HepG2 (cell line): ENCODE data around the gene SPDYE17. TPM values are rescaled to one million over a fixed set of nuclear protein-coding genes. Genes with fewer than 3 reads are reported as not detected.
"Not testable (repeated sequence)": the region's sequence is repeated elsewhere in the genome, so short reads cannot be mapped to it uniquely, and the experiment has no call there.

Experiments
- ATAC-seq: fragments of 200-7000 bp; cut with Tn5 transposase; 3 replicates; pipeline ENCODE4 v1.9.1; 2020; ENCODE audit warnings: mild to moderate bottlenecking, moderate library complexity
- BruUV-seq: library from RNA; stranded (reverse); fragments of 400-500 nt; replicated peaks from 2 replicates; lab custom pipeline; 2021; lab: Mats Ljungman, UMichigan
- CTCF ChIA-PET: fragments of 300-600 bp; formaldehyde crosslinking; extraction: SDS; loops from one replicate; lab custom pipeline; 2021; ENCODE audit warnings: low total read pairs, inconsistent platforms, low intra/inter-chr PET ratio; lab: Yijun Ruan, JAX
- POLR2A ChIA-PET: fragments of 350-600 bp; sonication (Branson Sonifier 250); formaldehyde crosslinking; loops from one replicate; lab custom pipeline; 2020; ENCODE audit warnings: antibody characterized with exemption, inconsistent platforms; lab: Yijun Ruan, JAX
- DNase-seq: peaks from one replicate; pipeline ENCODE4 v3.0.0-alpha.2; 2015; ENCODE audit warnings: low spot score
- FAIRE-seq: peaks from 3 replicates; lab custom pipeline; 2011; peaks lifted over from hg19 to GRCh38; lab: Jason Lieb, UNC
- H2AFZ ChIP-seq: one replicate; pipeline ENCODE4 v1.6.1; 2011; ENCODE audit warnings: low read length, inconsistent platforms
- H3K27ac ChIP-seq: fragments of 300-600 bp; 3 replicates; pipeline ENCODE4 v1.8.0; 2011; ENCODE audit warnings: mixed run types, mild to moderate bottlenecking, mixed read lengths, low read length, inconsistent platforms; ENCODE audit not compliant: insufficient read depth; ENCODE audit errors: extremely low read length
- H3K27me3 ChIP-seq, 2 experiments: fragments of 200-600 bp in 1 of 2; 2 replicates in 1 of 2; 3 replicates in 1 of 2; pipeline versions ENCODE4 v1.6.0 to v1.8.0; 2011; ENCODE audit warnings: low read length in 2 of 2, mild to moderate bottlenecking in 2 of 2, moderate library complexity in 2 of 2, inconsistent platforms in 1 of 2; ENCODE audit not compliant: insufficient read depth in 2 of 2, control insufficient read depth in 1 of 2
- H3K36me3 ChIP-seq, 2 experiments: fragments of 200-600 bp in 1 of 2; replicated peaks in 1 of 2; 2 replicates in 1 of 2; 3 replicates in 1 of 2; pipeline versions ENCODE4 v1.5.1 to v1.8.0; 2011; ENCODE audit warnings: low read length in 2 of 2, inconsistent platforms in 1 of 2; ENCODE audit not compliant: insufficient read depth in 2 of 2, control insufficient read depth in 1 of 2
- H3K4me1 ChIP-seq: 2 replicates; pipeline ENCODE4 v1.5.1; 2012; ENCODE audit warnings: low read length, inconsistent platforms; ENCODE audit not compliant: insufficient read depth
- H3K4me2 ChIP-seq: 2 replicates; pipeline ENCODE4 v1.6.0; 2011; ENCODE audit warnings: low read depth, low read length, inconsistent platforms
- H3K4me3 ChIP-seq, 3 experiments: fragments of 200-600 bp in 1 of 3; sonication (generic), shearing (Covaris generic) in 1 of 3; replicated peaks in 1 of 3; 2 replicates each; pipeline ENCODE4 v1.5.1; 2011 to 2016; ENCODE audit warnings: low read length in 3 of 3, inconsistent platforms in 2 of 3, low read depth in 2 of 3, mild to moderate bottlenecking in 2 of 3, control low read depth in 1 of 3, mixed read lengths in 1 of 3; ENCODE audit not compliant: insufficient read depth in 1 of 3
- H3K79me2 ChIP-seq: one replicate; pipeline ENCODE4 v1.6.1; 2011; ENCODE audit warnings: low read length, inconsistent platforms; ENCODE audit not compliant: insufficient read depth
- H3K9ac ChIP-seq: 2 replicates; pipeline ENCODE4 v1.6.0; 2011; ENCODE audit warnings: mild to moderate bottlenecking, low read depth, low read length, inconsistent platforms; ENCODE audit not compliant: insufficient read depth
- H3K9me3 ChIP-seq: 2 replicates; pipeline ENCODE4 v1.5.1; 2012; ENCODE audit warnings: mild to moderate bottlenecking, low read length
- H4K20me1 ChIP-seq: 2 replicates; pipeline ENCODE4 v1.6.0; 2011; ENCODE audit warnings: inconsistent platforms, mild to moderate bottlenecking, low read length, moderate library complexity; ENCODE audit not compliant: insufficient read depth
- WGBS: methylation state at CpG from one replicate; pipeline ENCODE4 v1.1.6; 2017; ENCODE audit warnings: low lambda C conversion rate; 5-methylcytosine and 5-hydroxymethylcytosine counted together
- in situ Hi-C: cut with HindIII; loops from 2 replicates; pipeline ENCODE4 v1.10.0; 2017; ENCODE audit warnings: low pct_unique_long_range_greater_than_20kb; ENCODE audit not compliant: extremely low pct_ligation_motif_present
- intact Hi-C: fragments of 100-400 bp; cut with micrococcal nuclease; formaldehyde crosslinking; loops from one replicate; pipeline ENCODE4 v1.10.0; 2022; ENCODE audit not compliant: unreplicated experiment
- polyA plus RNA-seq, 8 experiments: library from polyadenylated mRNA; depleted of rRNA in 3 of 8; stranded (reverse) in 7 of 8; unstranded in 1 of 8; fragments of >200 nt; fragmentation: Illumina TruSeq in 4 of 8; extraction: Trizol in 4 of 8; gene quantifications; 2 replicates each; pipeline versions ENCODE4 v1.2.1 to v1.2.3, GENCODE V29; 2011 to 2016; ENCODE audit warnings: low read depth in 4 of 8, missing spikeins in 1 of 8, mixed read lengths in 1 of 8; ENCODE audit not compliant: insufficient read depth in 1 of 8
- total RNA-seq, 5 experiments: library from RNA; depleted of rRNA; stranded (reverse); fragments of >200 nt; fragmentation: Illumina TruSeq; extraction: Trizol; gene quantifications; 2 replicates each; pipeline ENCODE4 v1.2.3, GENCODE V29; 2016; ENCODE audit warnings: low read depth in 1 of 5

Gene SPDYE17
- total and polyA plus RNA-seq, 2 of the 13 experiments (the other 11 are each of a cell fraction or from before 2014, with no cell fraction given), result not detected

GRCh38 chr7:76981187-76981970 is 50.8 kb downstream of the SPDYE17 start:
- DNase-seq, H3K36me3 ChIP-seq, H3K4me3 ChIP-seq, intact Hi-C loops, POLR2A ChIA-PET, in situ Hi-C loops, FAIRE-seq, H3K9me3 ChIP-seq, ATAC-seq, H2AFZ ChIP-seq, H3K9ac ChIP-seq, H4K20me1 ChIP-seq, CTCF ChIA-PET, H3K4me1 ChIP-seq, H3K4me2 ChIP-seq, BruUV-seq, H3K27me3 ChIP-seq, H3K27ac ChIP-seq, H3K79me2 ChIP-seq: not testable (repeated sequence)
- WGBS, result 97% methylated on average over 8 of the region's 26 CpGs

- CTCF ChIA-PET, intact Hi-C loops: not testable (repeated sequence)
These were observed 51.6 kb downstream of the SPDYE17 start for GRCh38 chr7:76980576-76980975.

GRCh38 chr7:76977761-76978367 is 54.3 kb downstream of the SPDYE17 start:
- 95% methylated on average over 6 of the region's 13 CpGs for WGBS
- H3K4me1 ChIP-seq, H4K20me1 ChIP-seq, H3K4me2 ChIP-seq, CTCF ChIA-PET, intact Hi-C loops, H3K9me3 ChIP-seq, BruUV-seq, H3K27ac ChIP-seq, H2AFZ ChIP-seq, DNase-seq, POLR2A ChIA-PET, in situ Hi-C loops, H3K36me3 ChIP-seq, ATAC-seq, H3K27me3 ChIP-seq, FAIRE-seq, H3K79me2 ChIP-seq, H3K9ac ChIP-seq, H3K4me3 ChIP-seq: not testable (repeated sequence)

More at GRCh38 chr7:76980576-76980975, 51.6 kb downstream of the SPDYE17 start:
- ATAC-seq, H2AFZ ChIP-seq, POLR2A ChIA-PET, H3K36me3 ChIP-seq, DNase-seq, H3K4me2 ChIP-seq, H3K27ac ChIP-seq, BruUV-seq, H3K4me3 ChIP-seq, H3K79me2 ChIP-seq, FAIRE-seq, H3K9me3 ChIP-seq, H3K9ac ChIP-seq, in situ Hi-C loops, H3K4me1 ChIP-seq, H4K20me1 ChIP-seq, H3K27me3 ChIP-seq: not testable (repeated sequence)
- 95% methylated on average over 12 of the region's 21 CpGs for WGBS

- H3K79me2 ChIP-seq, H3K27ac ChIP-seq, DNase-seq, H4K20me1 ChIP-seq, ATAC-seq, H3K4me2 ChIP-seq, H3K36me3 ChIP-seq, FAIRE-seq, H2AFZ ChIP-seq, H3K9me3 ChIP-seq, CTCF ChIA-PET, H3K4me1 ChIP-seq, in situ Hi-C loops, H3K27me3 ChIP-seq, H3K4me3 ChIP-seq, H3K9ac ChIP-seq, intact Hi-C loops, BruUV-seq, POLR2A ChIA-PET: not testable (repeated sequence)
- WGBS, result 100% methylated on average over 1 of the region's 27 CpGs
These were observed 57.2 kb downstream of the SPDYE17 start for GRCh38 chr7:76974793-76975579.
